SU-DHL-6 (cell line): ENCODE results near the gene SNCA.

Experiments
- CTCF ChIP-seq: fragments of 200-600 bp; sonication (generic); IDR thresholded peaks from one replicate; pipeline ENCODE4 v1.5.1; 2017; ENCODE audit warnings: antibody characterized with exemption, mild to moderate bottlenecking, low read length, moderate library complexity; ENCODE audit not compliant: insufficient read depth, poor library complexity, severe bottlenecking
- EZH2phosphoT487 ChIP-seq: fragments of 200-600 bp; sonication (generic), shearing (Covaris generic); conservative IDR thresholded peaks from 2 replicates; pipeline ENCODE4 v1.6.1; 2018; ENCODE audit warnings: mild to moderate bottlenecking, antibody characterized with exemption, low read length, moderate library complexity, mixed read lengths

DNA sequence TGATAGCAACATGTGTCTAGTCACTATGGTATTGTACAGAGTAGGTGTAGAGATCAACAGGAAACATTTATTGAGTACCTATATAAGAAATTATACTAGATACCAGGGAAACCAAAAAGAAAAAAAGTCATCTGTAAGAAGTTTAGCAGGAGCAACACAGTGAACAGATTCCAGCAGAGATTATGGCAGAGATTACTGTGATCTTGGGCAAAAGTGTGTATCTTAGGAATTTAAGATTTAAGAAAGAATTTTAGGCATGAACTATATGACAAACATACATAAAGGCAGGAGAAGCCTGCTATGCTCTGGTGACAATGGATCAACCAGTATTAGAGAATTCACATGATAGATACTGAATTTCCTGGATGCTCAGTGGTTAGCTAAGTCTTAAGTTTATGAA lies 37.9 kb downstream of the SNCA start:
- TF ChIP-seq CTCF (no peak), EZH2phosphoT487 (no peak)
